ENCODE data around the gene IMMT.

DNA sequence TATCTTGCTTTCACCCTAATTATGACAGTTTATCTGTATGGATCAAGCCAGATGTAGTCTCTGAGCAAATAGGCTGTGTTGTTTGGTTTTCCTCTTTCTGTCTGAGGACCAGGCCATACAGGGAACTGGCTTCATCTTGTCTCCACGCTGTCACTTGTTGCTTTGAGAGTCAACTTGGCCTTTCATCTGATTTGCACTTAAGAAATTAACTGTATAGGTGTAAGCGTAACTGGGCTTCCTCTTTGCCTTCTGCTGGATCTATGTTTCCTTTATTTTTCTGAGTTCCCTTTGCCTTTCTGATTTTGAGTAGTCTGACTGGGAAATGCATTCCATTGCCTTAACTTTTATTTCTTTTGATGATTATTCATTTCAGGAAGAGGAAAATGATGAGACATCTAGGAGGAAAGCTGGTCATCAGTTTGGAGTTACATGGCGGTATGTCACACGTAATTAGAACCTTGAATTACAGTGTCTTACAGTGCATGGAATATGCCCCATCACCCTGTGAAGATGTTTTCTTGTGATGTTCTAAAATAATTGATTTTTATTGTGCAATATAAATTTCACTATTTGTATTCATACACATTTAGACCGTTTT lies 71.8 kb downstream of the IMMT start:
- TF ChIP-seq EZH2 (IDR thresholded peaks at IDR 0.05; ENCODE audit: borderline replicate concordance, low read depth, low read length): no peak
- TF ChIP-seq MTA3 (IDR thresholded peaks at IDR 0.05; ENCODE audit: borderline replicate concordance): no peak
- no peak for TF ChIP-seq ZNF354B (CRISPR knock-in tag; IDR thresholded peaks at IDR 0.05)
- TF ChIP-seq, protein P1, sequence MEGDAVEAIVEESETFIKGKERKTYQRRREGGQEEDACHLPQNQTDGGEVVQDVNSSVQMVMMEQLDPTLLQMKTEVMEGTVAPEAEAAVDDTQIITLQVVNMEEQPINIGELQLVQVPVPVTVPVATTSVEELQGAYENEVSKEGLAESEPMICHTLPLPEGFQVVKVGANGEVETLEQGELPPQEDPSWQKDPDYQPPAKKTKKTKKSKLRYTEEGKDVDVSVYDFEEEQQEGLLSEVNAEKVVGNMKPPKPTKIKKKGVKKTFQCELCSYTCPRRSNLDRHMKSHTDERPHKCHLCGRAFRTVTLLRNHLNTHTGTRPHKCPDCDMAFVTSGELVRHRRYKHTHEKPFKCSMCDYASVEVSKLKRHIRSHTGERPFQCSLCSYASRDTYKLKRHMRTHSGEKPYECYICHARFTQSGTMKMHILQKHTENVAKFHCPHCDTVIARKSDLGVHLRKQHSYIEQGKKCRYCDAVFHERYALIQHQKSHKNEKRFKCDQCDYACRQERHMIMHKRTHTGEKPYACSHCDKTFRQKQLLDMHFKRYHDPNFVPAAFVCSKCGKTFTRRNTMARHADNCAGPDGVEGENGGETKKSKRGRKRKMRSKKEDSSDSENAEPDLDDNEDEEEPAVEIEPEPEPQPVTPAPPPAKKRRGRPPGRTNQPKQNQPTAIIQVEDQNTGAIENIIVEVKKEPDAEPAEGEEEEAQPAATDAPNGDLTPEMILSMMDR (IDR thresholded peaks at IDR 0.05 in 2 of 3, conservative IDR thresholded peaks at IDR 0.05 in 1 of 3; ENCODE audit: insufficient read depth in 2 of 3, low read depth in 1 of 3, low read length in 3 of 3): no peak
- no peak for TF ChIP-seq CHD1 (IDR thresholded peaks at IDR 0.05; ENCODE audit: low read length)
- TF ChIP-seq SRF (CRISPR knock-in tag; IDR thresholded peaks at IDR 0.05): no peak
- no peak for TF ChIP-seq PHTF2 (CRISPR knock-in tag; IDR thresholded peaks at IDR 0.05)
- no peak for TF ChIP-seq TCF7L2 (IDR thresholded peaks at IDR 0.05; ENCODE audit: low read depth, low read length)
- TF ChIP-seq ARID2 (IDR thresholded peaks at IDR 0.05): no peak
- TF ChIP-seq, protein P2, sequence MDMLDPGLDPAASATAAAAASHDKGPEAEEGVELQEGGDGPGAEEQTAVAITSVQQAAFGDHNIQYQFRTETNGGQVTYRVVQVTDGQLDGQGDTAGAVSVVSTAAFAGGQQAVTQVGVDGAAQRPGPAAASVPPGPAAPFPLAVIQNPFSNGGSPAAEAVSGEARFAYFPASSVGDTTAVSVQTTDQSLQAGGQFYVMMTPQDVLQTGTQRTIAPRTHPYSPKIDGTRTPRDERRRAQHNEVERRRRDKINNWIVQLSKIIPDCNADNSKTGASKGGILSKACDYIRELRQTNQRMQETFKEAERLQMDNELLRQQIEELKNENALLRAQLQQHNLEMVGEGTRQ (CRISPR knock-in tag; IDR thresholded peaks at IDR 0.05): no peak
- TF ChIP-seq NRF1 (conservative IDR thresholded peaks at IDR 0.05 in 1 of 2, IDR thresholded peaks at IDR 0.05 in 1 of 2): no peak
- no peak for TF ChIP-seq STAT5A (IDR thresholded peaks at IDR 0.05; ENCODE audit: borderline replicate concordance, low read length)

All from K562 (cell line).